ENCODE measurements around the gene TRAM2. TPM values are rescaled to one million over a fixed set of nuclear protein-coding genes. Genes with fewer than 3 reads are reported as not detected.

The TRAM2 gene
- total and polyA plus RNA-seq, 12 donors = 2.2 to 17.9 (median 10.3) TPM

GRCh38 chr6:52529311-52529710, 47.5 kb downstream of the TRAM2 start:
- Histone ChIP-seq H3K4me3 (no peak overlapping the region), H3K4me1 (replicated peaks in 1 of 2) (no peaks in the 10 kb centered on the region), H3K9me3 (replicated peaks in 1 of 3) (no peaks in the 10 kb centered on the region), H3K27ac (no peak overlapping the region), H3K27me3 (no peaks in the 10 kb centered on the region), H3K36me3 (replicated peaks in 1 of 2) (no peaks in the 10 kb centered on the region)
- TF ChIP-seq POLR2A (IDR thresholded peaks at IDR 0.05) (no peak), CTCF (IDR thresholded peaks at IDR 0.05) (no peak)
- WGBS, 4 donors = 93 to 97% (median 95%) methylated on average over 8 of the region's 8 CpGs
- intact Hi-C loops (cut with DNase I) = no loop called here
- no peak for DNase-seq

DNA sequence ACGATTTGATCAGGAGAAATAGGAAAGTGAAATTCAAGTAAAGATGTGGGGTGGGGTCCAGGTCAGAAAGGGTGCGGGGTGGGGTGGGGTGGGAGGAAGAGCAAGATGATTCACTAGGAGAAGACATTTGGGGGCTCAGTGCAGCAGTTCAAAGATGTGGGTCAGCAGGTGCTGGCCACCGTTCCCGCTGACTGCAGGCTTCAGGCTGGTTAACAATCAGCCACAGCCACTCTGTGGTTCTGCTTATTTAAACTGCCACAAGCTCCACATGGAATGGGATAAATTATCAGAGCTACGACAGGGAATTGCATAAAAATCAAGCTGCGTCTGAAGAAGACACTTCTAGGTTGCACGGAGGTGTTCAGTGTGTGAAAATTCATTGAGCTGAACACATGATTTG, 49.4 kb downstream of the TRAM2 start:
- intact Hi-C loops (cut with DNase I) = no loop called here
- no peak overlapping the region for H3K4me3 ChIP-seq
- peaks cover 0 to 7% of the 10 kb centered on the region in 2 donors for H3K4me1 ChIP-seq (replicated peaks in 1 of 2)
- no peaks in the 10 kb centered on the region for H3K27me3 ChIP-seq
- no peak for TF ChIP-seq POLR2A (IDR thresholded peaks at IDR 0.05)
- no peak for TF ChIP-seq CTCF (IDR thresholded peaks at IDR 0.05)
- H3K27ac ChIP-seq = no peak overlapping the region
- no peaks in the 10 kb centered on the region for H3K9me3 ChIP-seq (replicated peaks in 1 of 3)
- no peak for DNase-seq
- WGBS, 4 donors = 95 to 96% (median 96%) methylated on average over 7 of the region's 7 CpGs
- H3K36me3 ChIP-seq (replicated peaks in 1 of 2) = no peaks in the 10 kb centered on the region

DNA sequence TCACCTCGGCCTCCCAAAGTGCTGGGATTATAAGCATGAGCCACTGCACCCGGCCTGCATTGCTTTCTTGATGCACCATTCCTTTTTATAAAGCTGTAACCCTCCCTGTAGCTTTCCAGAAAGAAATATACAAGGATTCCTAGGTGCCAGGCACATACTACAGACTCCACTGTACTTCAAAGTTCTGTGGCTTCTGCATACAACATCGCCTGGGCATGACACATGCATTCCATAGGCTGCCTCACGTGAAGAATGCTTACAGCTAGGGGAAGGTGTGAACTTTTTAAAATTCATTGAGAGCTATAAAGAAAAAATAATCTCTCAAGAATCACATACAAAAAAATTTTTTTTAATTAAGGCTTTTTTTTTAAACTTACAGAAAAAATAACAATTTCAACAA, 50.2 kb downstream of the TRAM2 start:
- WGBS, 4 donors = 83 to 99% (median 90%) methylated on average over 4 of the region's 4 CpGs
- TF ChIP-seq POLR2A (IDR thresholded peaks at IDR 0.05) = no peak
- no peak for TF ChIP-seq CTCF (IDR thresholded peaks at IDR 0.05)
- intact Hi-C loops (cut with DNase I) = no loop called here

DNA sequence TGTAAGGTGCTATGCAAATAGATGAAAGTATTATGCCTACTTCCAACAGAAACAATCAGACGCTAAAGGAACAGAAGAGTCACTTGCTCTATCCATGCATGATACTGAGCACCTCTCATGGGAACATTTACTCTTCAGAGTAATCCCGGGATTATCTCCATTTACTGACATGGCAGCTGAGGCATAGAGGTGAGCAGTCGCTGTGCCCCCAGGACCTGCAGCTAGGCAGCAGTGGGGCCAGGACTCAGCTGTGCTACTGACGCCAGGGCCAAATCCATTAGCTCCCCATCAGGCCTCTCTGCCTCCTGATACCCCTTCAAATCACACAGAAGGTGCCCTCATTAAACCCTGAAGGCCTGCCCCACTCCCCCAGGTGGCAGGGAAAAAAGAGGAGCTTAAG, 51.9 kb downstream of the TRAM2 start:
- H3K27ac ChIP-seq = no peak overlapping the region
- no peaks in the 10 kb centered on the region for H3K27me3 ChIP-seq
- TF ChIP-seq POLR2A (IDR thresholded peaks at IDR 0.05) = no peak
- no peaks in the 10 kb centered on the region for H3K9me3 ChIP-seq (replicated peaks in 1 of 3)
- 94 to 100% (median 96%) methylated on average over 2 to 4 of the region's 4 CpGs for WGBS, 4 donors
- H3K4me1 ChIP-seq (replicated peaks in 1 of 2) = peaks cover 7 to 16% of the 10 kb centered on the region in 2 donors
- no peak overlapping the region for H3K4me3 ChIP-seq
- intact Hi-C loops (cut with DNase I) = loop anchor here in 1 of 2 donors (5.0 kb wide), 1 partner anchor 47 kb away; no protein-coding TSS in a partner anchor
- no peak for DNase-seq
- H3K36me3 ChIP-seq (replicated peaks in 1 of 2) = no peaks in the 10 kb centered on the region

More for the DNA sequence above, 50.2 kb downstream of the TRAM2 start:
- Histone ChIP-seq H3K27me3 (no peaks in the 10 kb centered on the region), H3K9me3 (replicated peaks in 1 of 3) (no peaks in the 10 kb centered on the region), H3K4me3 (no peak overlapping the region), H3K36me3 (replicated peaks in 1 of 2) (no peaks in the 10 kb centered on the region), H3K4me1 (replicated peaks in 1 of 2) (peaks cover 7 to 15% of the 10 kb centered on the region in 2 donors), H3K27ac (no peak overlapping the region)
- no peak for DNase-seq

Data from adrenal gland (tissue), 12 donors.